Esophagus muscularis mucosa (tissue), 4 donors: ENCODE measurements around the gene CMPK2.
"Not testable (repeated sequence)": the region's sequence is repeated elsewhere in the genome, so short reads cannot be mapped to it uniquely, and the experiment has no call there.

ENCODE experiments used
- EP300 ChIP-seq: sonication (generic); formaldehyde crosslinking; IDR thresholded peaks from one replicate; pipeline ENCODE4 v1.6.1; 2017; ENCODE audit warnings: antibody characterized with exemption
- POLR2A ChIP-seq: fragments of 450-650 bp; IDR thresholded peaks from one replicate; pipeline ENCODE4 v1.6.1; 2017; ENCODE audit warnings: antibody characterized with exemption, moderate library complexity, mild to moderate bottlenecking, low read depth
- POLR2AphosphoS5 ChIP-seq, 2 donors: sonication (generic); formaldehyde crosslinking; IDR thresholded peaks; one replicate each; pipeline ENCODE4 v1.6.1; 2017; ENCODE audit warnings: antibody characterized with exemption in 2 of 2
- TF ChIP-seq, protein P1 (sequence below), 3 experiments: fragments of 200-600 bp in 2 of 3; fragments of 450-650 bp in 1 of 3; sonication (generic) in 2 of 3; IDR thresholded peaks; one replicate each; pipeline ENCODE4 v1.5.1; 2017 to 2019; ENCODE audit warnings: antibody characterized with exemption in 3 of 3, mild to moderate bottlenecking in 2 of 3, moderate library complexity in 1 of 3

GRCh38 chr2:6858466-6859027 is 7.2 kb downstream of the CMPK2 start:
- TF ChIP-seq POLR2AphosphoS5 (IDR thresholded peaks at IDR 0.05); POLR2A; EP300: not testable (repeated sequence)
- TF ChIP-seq, protein P1, sequence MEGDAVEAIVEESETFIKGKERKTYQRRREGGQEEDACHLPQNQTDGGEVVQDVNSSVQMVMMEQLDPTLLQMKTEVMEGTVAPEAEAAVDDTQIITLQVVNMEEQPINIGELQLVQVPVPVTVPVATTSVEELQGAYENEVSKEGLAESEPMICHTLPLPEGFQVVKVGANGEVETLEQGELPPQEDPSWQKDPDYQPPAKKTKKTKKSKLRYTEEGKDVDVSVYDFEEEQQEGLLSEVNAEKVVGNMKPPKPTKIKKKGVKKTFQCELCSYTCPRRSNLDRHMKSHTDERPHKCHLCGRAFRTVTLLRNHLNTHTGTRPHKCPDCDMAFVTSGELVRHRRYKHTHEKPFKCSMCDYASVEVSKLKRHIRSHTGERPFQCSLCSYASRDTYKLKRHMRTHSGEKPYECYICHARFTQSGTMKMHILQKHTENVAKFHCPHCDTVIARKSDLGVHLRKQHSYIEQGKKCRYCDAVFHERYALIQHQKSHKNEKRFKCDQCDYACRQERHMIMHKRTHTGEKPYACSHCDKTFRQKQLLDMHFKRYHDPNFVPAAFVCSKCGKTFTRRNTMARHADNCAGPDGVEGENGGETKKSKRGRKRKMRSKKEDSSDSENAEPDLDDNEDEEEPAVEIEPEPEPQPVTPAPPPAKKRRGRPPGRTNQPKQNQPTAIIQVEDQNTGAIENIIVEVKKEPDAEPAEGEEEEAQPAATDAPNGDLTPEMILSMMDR (IDR thresholded peaks at IDR 0.05) = not testable (repeated sequence)
